GM18951 (cell line): Measurements from ENCODE around the gene CCDC148.
"Not testable (repeated sequence)": the region's sequence is repeated elsewhere in the genome, so short reads cannot be mapped to it uniquely, and the experiment has no call there.

Source experiments
- POLR2A ChIP-seq: IDR thresholded peaks from 4 replicates; pipeline ENCODE4 v1.6.1; 2011; ENCODE audit warnings: mild to moderate bottlenecking; ENCODE audit not compliant: insufficient read length, insufficient read depth; ENCODE audit errors: extremely low read depth
- in situ Hi-C: fragments of 300-500 bp; cut with MboI; formaldehyde crosslinking; loops from one replicate; pipeline ENCODE4 v1.12.0; 2022; ENCODE audit warnings: low sequenced_read_pairs, mixed read lengths, inconsistent platforms; ENCODE audit not compliant: unreplicated experiment

The CCDC148 gene

GRCh38 chr2:158325031-158325781 is 131.3 kb downstream of the CCDC148 start:
- TF ChIP-seq POLR2A = no peak
- in situ Hi-C loops = no loop called here

- no peak for TF ChIP-seq POLR2A
- in situ Hi-C loops = no loop called here
Measured at GRCh38 chr2:158323381-158323780, 133.2 kb downstream of the CCDC148 start.

GRCh38 chr2:158321264-158321663 is 135.3 kb downstream of the CCDC148 start:
- in situ Hi-C loops = no loop called here
- TF ChIP-seq POLR2A = no peak

GRCh38 chr2:158319269-158319668 is 137.3 kb downstream of the CCDC148 start:
- in situ Hi-C loops = no loop called here

GRCh38 chr2:158317642-158318041 is 138.9 kb downstream of the CCDC148 start:
- no peak for TF ChIP-seq POLR2A
- in situ Hi-C loops = no loop called here

More at GRCh38 chr2:158319269-158319668, 137.3 kb downstream of the CCDC148 start:
- TF ChIP-seq POLR2A = no peak

- in situ Hi-C loops = no loop called here
Measured at GRCh38 chr2:158315803-158316414, 140.6 kb downstream of the CCDC148 start.

GRCh38 chr2:158315000-158315399 is 141.6 kb downstream of the CCDC148 start:
- in situ Hi-C loops = no loop called here

More at GRCh38 chr2:158315803-158316414, 140.6 kb downstream of the CCDC148 start:
- no peak for TF ChIP-seq POLR2A

GRCh38 chr2:158313734-158314133 is 142.8 kb downstream of the CCDC148 start:
- TF ChIP-seq POLR2A = no peak
- in situ Hi-C loops = no loop called here

More at GRCh38 chr2:158315000-158315399, 141.6 kb downstream of the CCDC148 start:
- no peak for TF ChIP-seq POLR2A

GRCh38 chr2:158312981-158313380 is 143.6 kb downstream of the CCDC148 start:
- in situ Hi-C loops = no loop called here
- TF ChIP-seq POLR2A = no peak

GRCh38 chr2:158310407-158310806 is 146.1 kb downstream of the CCDC148 start:
- in situ Hi-C loops = not testable (repeated sequence)

GRCh38 chr2:158305501-158305900 is 151.1 kb downstream of the CCDC148 start:
- in situ Hi-C loops = no loop called here
- no peak for TF ChIP-seq POLR2A

GRCh38 chr2:158300394-158300793 is 156.2 kb downstream of the CCDC148 start:
- no peak for TF ChIP-seq POLR2A
- in situ Hi-C loops = no loop called here

GRCh38 chr2:158297606-158298005 is 158.9 kb downstream of the CCDC148 start:
- no peak for TF ChIP-seq POLR2A
- in situ Hi-C loops = no loop called here

- no peak for TF ChIP-seq POLR2A
- in situ Hi-C loops = no loop called here
Measured at GRCh38 chr2:158297120-158297519, 159.4 kb downstream of the CCDC148 start.
